Measurements from ENCODE around the gene SLC25A53.

Gene SLC25A53, protein sequence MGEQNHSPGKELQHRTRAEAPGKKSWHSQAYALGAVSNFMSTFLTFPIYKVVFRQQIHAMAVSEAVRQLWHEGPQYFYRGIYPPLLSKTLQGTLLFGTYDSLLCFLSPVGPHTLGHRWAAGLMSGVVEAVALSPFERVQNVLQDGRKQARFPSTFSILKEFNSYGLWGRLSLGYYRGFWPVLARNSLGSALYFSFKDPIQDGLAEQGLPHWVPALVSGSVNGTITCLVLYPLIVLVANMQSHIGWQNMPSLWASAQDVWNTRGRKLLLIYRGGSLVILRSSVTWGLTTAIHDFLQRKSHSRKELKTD

DNA sequence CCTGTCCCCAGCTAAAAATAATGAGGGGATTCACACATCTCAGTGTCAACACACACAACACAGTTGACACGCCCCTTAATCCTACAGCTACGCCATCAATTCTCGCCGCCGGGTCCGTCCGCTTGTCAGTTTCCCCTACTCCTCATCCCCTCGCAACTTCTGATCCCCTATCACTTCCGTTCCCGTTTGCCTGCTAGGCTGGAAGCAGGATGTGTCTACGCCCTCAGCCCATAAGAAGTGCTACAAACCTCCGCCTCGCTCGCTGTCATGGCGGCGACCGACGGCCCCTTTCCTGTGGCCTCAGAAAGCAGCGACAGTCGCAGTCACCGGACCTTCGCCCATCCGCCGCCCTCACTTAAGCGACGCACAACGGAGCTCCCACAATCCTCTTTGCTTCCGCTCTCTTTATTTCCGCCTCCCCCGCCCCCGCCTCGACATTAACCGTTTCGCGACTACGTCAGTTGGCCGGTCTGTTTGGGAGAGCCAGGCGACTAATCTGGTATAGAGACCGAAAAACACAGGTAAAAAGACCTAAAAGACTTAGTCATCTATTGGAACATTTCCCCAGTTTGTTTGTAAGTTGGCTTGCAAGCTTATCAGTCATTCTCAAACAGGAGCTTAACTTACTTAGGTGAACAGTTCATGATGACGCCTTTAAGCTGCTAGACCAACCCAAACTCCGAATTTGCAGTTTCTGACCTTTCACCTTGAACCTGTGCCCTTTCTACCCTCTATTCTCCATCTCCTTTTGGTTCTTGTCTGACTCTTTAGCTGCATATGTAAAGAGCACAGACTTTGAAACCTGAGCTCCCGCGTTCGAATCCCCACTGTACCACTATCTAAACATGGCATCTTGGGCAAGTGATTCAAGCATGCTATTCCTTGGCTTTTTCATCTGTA lies at the start of gene SLC25A53:
TSS of gene SLC25A53 (minus strand) at position 380 of the 900 bp plus-strand sequence. CDS start 51,752 bp downstream, outside the sequence.
- peak; percentile 84 for DNase-seq

DNA sequence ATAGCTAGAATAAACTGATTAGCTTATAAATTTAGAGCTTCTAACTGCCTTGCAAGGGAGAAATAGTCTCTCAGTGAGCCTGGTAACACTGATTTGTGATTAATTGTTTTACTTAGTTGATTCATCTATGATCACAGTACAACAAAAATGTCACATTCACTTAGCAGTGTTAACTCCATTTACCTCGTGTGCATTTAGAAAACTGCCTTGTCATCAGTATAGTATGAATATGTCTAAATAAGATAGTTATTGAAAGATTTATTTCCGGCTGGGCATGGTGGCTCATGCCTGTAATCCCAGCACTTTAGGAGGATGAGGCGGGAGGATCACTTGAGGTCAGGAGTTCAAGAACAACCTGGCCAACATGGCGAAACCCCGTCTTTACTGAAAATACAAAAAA lies 48.7 kb upstream of the SLC25A53 start:
- no peak for DNase-seq

DNA sequence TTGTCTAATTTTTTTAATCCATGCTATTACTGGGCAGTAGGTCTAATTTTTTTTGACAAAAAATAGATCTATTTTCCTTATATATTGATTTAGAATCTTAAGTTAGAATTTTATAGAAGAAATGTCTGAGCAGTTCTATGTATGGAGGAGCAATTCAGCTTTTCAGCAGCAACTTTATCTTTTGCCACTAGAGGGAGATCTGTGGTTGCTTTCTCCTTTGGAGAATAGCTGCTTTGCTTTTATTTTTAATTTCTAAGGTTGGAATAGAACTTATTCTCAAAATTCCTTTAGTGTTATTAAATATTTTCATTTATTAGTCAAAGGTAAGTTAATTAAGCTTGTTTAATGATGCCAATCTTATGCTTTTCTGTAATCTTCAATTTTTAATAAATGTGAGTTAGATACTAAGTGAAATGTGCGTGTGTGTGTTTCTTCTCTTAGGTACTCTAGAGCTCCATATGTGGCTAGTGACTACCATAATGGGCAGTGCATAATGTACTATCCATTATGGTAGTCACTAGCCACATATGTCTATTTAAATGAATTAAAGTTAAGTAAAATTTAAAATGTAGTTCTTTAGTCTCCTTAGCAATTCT lies 38.8 kb upstream of the SLC25A53 start:
- peak; percentile 40 for DNase-seq

- DNase-seq = no peak
These were observed 38.2 kb upstream of the SLC25A53 start for GRCh38 chrX:104195013-104195412.

DNA sequence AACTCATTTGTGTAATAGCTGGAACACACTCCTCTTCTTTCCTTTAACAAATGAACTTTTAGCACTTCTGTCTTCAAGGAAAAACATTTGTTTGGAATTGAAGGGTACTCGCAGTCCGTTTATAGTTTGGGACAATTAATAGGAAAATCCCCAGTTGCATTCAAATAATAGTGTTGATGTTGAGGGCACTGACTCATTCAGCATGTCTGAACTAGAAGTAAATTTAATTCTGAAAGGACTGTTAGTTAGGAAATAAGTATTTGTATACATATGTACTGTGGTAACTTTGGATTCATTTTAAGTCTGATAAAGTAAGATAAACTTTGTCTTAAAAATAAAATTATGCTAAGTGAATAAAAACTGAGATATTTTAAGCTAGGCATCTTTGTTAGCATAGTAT lies 36.7 kb upstream of the SLC25A53 start:
- no peak for DNase-seq

DNA sequence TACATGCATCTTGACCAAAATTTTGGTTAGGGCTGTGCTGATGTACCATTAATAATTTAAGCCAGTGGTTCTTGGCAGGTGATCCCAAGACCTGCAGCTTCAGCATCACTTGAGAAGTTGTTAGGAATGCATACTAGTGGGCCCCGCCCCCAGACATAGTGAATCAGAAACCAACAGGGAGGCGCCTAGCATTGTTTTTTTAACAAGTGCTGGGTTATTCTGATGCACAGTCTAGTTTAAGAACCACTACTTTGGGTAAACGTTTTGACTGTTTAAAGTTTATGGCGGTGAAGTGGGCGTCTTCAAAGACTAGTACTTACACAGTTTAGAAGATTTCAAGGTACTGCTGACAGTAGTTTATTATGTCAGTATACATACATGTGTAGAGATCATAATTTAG lies 33.0 kb upstream of the SLC25A53 start:
- no peak for DNase-seq

- no peak for DNase-seq
These were observed 31.1 kb upstream of the SLC25A53 start for GRCh38 chrX:104187931-104188330.

DNA sequence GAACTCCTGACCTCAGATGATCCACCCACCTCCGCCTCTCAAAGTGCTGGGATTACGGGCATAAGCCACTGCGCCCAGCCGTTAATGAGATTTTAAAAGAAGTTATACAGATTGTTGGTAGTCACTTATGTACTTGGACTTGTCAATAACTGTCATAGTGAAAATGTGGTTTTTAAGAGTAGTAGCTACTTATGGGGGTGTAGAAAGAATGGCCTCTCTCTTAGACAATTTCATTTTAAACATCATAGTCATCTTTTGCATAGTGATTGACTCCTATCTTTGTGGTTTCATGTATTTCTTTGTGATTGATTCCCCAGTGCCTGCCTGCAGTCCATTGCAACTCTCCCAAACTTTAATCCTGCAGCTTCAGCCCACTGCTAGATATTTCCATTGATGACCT lies 26.9 kb upstream of the SLC25A53 start:
- DNase-seq = no peak

- DNase-seq = no peak
These were observed 17.0 kb upstream of the SLC25A53 start for GRCh38 chrX:104173841-104174240.

GRCh38 chrX:104172788-104173187 lies 16.0 kb upstream of the SLC25A53 start:
- DNase-seq = no peak

- DNase-seq = no peak
These were observed 15.3 kb upstream of the SLC25A53 start for GRCh38 chrX:104172121-104172520.

DNA sequence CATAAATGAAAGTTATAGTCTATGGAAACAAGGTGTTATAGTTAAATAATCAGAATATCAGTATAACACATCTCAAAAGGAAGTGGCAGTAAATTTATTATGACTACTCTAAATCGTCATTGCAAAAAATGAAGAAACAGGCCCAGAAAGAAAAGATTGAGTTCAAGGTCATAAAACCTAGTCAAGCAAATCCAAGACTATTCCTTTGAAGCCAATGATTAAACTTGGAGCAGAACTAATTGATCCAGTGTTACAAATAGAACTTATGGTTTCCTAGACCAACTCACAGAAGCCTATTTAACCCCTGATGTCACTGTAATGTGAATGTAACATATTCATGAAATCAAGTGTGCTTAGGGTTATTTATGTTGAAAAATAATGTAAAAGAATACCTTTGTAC lies 11.3 kb upstream of the SLC25A53 start:
- DNase-seq = no peak

DNA sequence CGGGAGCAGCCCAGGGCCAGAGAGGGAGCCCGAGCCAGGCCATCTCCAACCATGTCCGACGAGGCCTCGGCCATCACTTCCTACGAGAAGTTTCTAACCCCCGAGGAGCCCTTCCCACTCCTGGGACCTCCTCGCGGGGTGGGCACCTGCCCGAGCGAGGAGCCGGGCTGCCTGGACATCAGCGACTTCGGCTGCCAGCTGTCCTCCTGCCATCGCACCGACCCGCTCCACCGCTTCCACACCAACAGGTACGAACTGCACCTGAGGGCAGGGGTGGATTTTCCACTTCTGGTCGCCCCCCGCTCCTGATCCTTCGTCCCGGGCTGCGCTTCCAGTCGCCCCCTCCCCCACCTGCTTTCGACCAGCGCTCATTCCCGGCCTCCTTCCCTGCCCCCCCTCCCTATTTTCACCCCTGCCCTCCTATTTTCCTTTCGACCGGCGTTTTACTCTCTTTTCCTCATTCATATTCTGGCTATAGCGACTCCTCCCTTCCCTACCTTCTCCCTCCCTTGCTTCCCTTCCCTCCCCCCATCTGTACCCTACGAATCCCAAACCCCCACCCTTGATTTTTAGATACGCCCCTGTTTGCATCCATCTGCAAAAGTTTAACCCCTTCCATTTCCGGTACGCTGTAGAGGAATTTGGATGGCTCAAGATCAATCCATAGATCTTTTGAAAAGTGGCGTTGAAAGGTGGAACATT lies 10.1 kb upstream of the SLC25A53 start:
- DNase-seq = no peak

DNA sequence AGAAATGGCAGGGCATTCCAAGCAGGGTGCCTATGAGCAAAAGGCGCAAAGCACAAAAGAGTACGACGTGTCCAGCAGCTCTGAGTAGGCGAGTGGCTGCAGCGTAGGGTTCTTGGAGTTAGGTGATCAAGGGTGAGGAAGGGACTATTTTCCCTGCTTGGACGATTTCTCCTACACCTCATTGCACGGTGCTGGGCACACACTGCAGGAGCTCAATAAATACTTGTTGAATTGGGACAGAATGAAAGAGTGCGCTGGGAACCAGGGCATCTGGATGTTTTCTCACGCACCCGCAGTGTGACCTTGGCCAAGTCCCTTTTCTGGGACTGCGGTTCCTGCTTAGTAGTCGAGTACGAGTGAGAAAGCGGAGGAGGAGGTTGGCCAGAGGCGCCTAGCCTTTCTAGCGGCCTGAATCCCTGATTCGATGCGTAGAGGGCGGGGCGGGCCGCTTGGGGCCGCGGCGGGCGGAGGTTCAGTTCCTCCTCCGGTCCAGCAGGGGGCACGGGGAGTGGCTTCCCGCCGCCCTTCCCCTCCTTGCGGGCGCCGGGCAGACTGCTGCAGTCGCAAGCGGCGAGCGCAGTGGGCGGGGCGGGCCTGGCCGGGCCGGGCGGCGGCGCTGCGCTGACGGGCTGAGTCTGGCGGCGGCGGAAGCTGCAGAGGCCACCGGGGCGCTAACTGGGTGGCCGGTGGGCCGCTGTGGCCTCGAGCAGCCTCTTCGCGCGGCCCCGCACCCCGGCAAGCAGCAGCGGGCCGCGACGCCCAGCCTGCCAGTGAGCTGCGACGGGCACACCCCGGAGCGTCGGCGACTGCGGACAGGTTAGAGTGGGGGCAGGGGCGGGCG lies 9.3 kb upstream of the SLC25A53 start, which contains the start of gene FAM199X:
TSS of gene FAM199X (plus strand) at position 560 of the 841 bp plus-strand sequence. CDS start 333 bp downstream, outside the sequence.
- peak; percentile 77 for DNase-seq

DNA sequence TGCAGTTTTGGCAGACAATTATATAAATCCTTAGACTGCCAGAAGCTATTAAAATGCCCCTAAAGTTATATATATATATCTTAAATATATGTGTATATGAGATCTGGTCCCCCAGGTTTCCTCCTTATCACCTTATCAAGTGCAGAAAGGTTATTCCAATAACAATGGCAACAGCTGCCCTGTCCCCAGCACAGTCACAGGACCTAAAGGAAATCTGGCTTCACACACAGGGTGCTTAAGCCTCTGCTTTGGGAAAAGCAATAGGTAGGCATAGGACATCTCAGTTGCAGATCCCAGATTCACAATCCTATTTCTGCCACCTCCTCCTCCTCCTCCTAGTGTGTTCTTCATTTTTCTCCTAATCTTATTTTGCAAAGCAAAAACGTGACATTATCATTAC lies 5.8 kb downstream of the SLC25A53 start:
- no peak for DNase-seq

DNA sequence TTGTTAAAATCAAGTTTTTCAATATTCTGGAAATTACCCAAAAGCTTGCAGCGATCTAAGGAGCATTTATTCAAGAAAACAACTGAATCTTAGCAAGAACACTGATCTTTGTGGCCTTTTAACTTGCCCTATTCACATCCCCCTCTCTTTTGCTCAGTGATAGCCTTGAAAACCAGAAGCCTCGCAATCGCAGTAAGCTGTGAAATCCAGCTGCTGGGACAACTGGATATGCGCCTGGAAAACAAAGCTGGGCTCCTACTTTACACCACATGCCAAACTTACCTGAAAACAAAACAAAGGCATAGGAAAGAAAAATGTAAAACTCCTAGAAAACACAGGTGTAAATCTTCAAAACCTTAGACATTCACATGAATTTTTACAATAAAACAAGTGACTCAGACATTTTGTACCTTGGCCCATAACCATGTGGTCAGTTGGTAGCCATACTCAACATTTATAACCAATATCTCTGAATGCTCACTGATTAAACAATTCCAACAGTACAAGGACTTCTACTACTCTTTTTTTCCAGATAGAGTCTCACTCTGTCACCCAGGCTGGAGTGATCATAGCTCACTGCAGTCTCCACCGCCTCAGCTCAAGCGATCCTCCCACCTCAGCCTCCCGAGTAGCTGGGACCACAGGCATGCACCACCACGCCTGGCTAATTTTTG lies 15.6 kb downstream of the SLC25A53 start:
- DNase-seq = no peak

DNA sequence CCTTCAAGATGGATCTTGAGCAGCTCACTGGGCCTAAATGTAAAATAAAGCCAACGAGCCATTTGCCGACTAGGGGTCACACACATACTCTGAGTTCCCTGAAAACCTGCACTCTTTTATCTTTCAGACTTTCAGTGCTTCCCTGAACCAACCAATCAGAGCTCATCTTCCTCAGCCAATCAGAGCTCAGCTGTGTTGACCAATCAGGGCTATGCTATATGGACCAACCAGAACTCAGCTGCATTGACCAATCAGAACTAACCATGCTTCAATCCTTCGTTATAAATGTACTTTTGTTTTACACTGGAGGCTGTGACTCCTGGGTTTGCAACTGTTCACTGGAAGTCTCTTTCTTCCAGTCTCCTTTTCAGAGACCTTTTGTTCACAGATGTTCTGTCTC lies 19.3 kb downstream of the SLC25A53 start:
- no peak for DNase-seq

DNA sequence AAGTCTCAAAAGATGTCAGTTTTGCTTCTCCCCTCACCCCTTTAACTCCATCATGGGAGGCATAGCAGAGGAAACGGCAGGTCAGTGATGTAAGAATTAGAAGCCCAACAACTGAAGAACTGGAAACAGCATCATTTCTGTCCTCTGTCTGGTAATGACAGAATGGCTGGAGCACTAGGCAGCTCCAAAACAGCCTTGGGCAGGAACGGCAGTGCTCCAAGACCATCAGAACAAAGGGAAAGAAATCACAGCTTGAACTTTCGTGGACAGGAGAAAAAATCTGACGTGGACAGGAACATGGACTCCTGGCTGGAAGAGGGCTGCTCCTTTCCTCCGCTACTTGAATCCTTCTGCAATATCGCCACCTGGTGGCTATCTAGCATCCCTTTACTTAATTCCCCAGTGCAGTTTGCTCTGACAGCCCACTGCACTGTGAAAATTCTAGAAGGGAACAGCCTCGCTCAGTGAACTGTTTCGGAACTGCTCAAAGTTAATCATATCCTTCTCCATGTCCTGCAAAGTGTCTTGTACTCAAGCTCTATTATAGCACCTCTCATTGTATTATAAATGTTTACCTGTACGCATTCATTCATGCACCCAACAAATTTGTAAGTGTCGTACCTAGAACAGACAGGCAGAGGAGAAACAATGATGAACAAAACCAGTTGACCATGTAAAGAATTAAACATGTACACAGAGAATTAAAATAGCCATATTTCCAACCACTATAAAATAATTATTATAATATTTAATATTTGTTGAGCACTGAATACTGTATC lies 20.4 kb downstream of the SLC25A53 start:
- DNase-seq = peak; percentile 84

- DNase-seq = no peak
These were observed 21.1 kb downstream of the SLC25A53 start for GRCh38 chrX:104135677-104136076.

GRCh38 chrX:104134583-104135261 lies 22.1 kb downstream of the SLC25A53 start:
- no peak for DNase-seq

Data from midbrain (tissue), 1 donor.